Epithelial cell of esophagus (primary cell): Measurements from ENCODE around the gene PAK4.
"Not testable (repeated sequence)": the region's sequence is repeated elsewhere in the genome, so short reads cannot be mapped to it uniquely, and the experiment has no call there.

Experiments
- DNase-seq: peaks from one replicate; pipeline ENCODE4 v3.0.0; 2010; ENCODE audit warnings: low read depth
- H3K4me3 ChIP-seq: 2 replicates; pipeline ENCODE4 v1.5.1; 2011; ENCODE audit warnings: mild to moderate bottlenecking, low read length, control low read depth
- TF ChIP-seq, protein P1 (sequence below): IDR thresholded peaks from 2 replicates; pipeline ENCODE4 v1.5.1; 2011; ENCODE audit warnings: low read depth, mild to moderate bottlenecking, low read length, control low read depth, inconsistent platforms; ENCODE audit not compliant: insufficient read depth; ENCODE audit errors: missing control alignments

Gene PAK4

DNA sequence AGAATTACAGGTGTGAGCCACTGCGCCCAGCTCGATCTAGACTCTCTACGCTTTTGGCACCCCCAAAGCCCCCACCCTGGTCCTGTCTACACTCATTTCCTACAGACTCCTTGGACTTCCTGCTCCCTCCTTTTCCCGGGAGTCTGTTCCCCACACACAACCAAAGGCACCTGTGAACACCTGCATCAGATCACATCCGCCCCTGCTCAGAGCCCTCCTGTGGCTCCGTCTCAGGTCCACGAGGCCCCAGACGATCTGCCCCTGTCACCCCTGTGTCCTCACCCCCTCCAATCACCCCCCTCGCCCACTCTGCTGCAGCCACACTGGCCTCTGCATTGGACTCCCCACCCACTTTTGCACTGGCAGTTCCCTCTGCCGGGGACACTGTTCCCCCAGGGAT lies 12.4 kb upstream of the PAK4 start:
- no peak overlapping the region for H3K4me3 ChIP-seq
- TF ChIP-seq, protein P1, sequence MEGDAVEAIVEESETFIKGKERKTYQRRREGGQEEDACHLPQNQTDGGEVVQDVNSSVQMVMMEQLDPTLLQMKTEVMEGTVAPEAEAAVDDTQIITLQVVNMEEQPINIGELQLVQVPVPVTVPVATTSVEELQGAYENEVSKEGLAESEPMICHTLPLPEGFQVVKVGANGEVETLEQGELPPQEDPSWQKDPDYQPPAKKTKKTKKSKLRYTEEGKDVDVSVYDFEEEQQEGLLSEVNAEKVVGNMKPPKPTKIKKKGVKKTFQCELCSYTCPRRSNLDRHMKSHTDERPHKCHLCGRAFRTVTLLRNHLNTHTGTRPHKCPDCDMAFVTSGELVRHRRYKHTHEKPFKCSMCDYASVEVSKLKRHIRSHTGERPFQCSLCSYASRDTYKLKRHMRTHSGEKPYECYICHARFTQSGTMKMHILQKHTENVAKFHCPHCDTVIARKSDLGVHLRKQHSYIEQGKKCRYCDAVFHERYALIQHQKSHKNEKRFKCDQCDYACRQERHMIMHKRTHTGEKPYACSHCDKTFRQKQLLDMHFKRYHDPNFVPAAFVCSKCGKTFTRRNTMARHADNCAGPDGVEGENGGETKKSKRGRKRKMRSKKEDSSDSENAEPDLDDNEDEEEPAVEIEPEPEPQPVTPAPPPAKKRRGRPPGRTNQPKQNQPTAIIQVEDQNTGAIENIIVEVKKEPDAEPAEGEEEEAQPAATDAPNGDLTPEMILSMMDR = no peak
- DNase-seq = no peak

DNA sequence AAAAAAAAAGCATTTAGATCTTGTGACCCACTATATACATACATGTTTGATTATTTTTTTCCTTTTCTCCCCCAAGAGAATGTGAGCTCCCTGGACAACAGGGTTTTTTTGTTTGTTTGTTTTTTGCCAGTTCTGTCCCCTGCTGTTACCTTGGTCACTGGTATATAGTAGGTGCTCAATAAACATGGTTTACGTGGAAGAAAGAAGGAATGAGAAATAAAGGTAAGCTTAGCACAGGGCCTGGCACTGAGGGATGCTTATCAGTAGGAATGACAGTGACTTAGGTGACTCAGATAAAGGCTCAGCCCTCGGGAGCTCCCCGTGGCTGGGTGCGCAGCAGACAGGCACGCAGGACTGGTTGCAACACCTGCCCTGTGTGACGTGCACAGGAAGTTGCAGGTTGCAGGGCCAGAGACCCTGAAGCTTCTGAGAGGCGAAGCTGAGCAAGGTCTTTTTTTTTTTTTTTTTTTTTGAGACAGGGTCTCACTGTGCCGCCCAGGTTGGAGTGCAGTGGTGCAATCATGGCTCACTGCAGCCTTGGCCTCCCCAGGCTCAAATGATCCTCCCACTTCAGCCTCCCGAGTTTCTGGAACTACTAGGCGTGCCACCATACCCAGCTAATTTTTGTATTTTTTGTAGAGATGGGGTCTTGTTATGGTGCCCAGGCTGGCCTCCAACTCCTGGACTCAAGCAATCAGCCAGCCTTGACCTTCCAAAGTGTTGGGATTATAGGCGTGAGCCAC lies 10.3 kb upstream of the PAK4 start:
- no peak overlapping the region for H3K4me3 ChIP-seq
- no peak for DNase-seq
- TF ChIP-seq, protein P1 = no peak

DNA sequence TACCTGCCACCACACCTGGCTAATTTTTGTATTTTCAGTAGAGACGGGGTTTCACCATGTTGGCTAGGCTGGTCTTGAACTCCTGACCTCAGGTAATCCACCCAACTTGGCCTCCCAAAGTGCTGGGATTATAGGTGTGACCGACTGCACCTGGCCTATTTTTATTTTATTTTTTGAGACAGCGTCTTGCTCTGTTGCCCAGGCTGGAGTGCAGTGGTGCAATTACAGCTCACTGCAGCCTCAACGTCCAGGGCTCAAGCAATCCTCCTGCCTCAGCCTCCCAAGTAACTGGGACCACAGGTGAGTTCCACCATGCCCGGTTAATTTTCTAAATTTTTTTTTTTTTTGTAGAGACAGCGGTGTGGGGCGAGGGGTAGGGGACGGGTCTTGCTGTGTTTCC lies 8.6 kb upstream of the PAK4 start:
- not testable (repeated sequence) for H3K4me3 ChIP-seq, DNase-seq

DNA sequence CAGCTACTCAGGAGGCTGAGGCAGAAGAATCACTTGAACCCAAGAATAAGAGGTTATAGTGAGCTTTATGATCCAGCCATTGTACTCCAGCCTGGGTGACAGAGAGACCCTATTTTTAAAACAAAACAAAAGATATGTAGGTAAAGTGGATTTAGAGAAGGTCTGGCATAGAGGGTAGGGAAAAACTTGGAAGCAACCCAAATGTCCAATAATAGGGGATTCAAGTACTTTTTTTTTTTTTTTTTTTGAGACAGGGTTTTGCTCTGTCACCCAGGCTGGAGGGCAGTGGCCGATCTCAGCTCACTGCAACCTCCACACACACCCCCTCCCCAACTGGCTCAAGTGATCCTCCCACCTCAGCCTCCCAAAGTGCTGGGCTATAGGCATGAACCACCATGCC lies 5.8 kb upstream of the PAK4 start:
- TF ChIP-seq, protein P1 = no peak
- H3K4me3 ChIP-seq = no peak overlapping the region
- no peak for DNase-seq

DNA sequence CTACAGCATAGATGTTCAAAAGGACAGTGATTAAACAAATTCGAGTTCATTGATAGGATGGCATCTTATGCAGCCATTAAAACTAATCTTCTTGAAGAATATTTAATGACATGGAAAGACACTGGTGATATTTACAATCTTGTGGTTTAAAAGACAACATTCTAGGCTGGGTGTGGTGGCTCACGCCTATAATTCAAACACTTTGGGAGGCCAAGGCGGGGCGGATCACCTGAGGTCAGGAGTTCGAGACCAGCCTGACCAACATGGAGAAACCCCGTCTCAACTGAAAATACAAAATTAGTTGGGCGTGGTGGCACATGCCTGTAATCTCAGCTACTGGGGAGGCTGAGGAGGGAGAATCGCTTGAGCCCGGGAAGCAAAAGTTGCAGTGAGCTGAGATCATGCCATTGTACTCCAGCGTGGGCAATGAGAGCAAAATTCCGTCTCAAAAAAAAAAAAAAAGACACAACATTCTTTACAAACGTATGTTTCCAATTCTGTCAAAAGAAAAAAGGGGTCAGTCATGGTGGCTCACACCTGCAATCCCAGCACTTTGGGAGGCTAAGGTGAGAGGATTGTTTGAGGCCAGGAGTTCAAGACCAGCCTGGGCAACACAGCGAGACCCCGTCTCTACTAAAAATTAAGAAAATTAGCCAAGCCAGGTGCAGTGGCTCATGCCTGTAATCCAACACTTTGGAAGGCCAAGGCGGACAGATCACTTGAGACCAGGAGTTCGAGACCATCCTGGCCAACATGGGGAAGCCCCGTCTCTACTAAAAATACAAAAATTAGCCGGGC lies 2.5 kb upstream of the PAK4 start:
- H3K4me3 ChIP-seq = no peak overlapping the region
- TF ChIP-seq, protein P1 = no peak
- DNase-seq = no peak

DNA sequence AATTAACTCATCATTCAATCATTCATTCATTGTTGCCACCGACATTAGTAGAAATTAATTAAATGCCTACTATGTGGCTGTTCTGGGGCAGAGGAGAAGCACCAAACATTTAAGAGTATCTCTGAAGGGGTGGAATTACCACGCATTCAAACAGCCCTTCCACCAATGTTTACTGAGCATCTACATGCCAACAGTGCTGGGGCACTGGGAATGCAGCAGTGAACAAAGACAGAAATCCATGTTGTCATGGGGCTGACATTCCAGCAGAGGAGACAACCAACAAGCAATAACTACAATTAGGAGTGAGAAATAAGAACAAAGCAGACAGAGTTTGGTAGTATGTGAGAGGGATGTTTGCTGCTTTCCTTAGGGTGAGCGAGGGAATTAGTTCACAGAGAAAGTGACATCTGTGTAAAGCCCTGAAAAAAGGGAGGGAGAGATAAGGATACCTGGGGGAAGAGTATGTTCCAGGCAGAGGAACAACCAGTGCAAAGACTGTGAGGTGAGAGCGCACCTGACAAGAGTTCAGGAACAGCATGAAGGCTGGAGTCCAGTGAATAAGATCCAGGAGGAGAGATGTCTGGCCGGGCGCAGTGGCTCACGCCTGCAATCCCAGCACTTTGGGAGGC lies 1.3 kb upstream of the PAK4 start:
- TF ChIP-seq, protein P1 = no peak
- H3K4me3 ChIP-seq = no peak overlapping the region
- DNase-seq = no peak

DNA sequence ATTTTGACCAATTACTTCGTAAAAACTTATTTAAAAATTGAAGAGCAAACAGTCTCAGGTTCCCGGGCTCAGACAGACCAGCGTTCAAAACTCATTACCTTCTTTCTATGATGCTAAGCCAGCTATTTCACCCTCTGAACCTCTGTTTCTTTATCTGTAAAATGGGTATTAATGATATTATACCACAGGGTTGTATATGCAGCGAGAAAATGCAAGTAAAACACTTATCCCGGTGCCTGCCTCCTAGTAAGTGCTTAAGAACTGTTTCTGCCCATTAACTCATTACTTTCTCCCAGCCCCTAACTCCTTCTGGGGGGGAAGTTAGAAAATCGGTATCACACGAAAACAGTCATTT lies 410 bp upstream of the PAK4 start:
- TF ChIP-seq, protein P1 = no peak
- H3K4me3 ChIP-seq = peak overlapping the region; percentile 84

More for the DNA sequence above, 410 bp upstream of the PAK4 start:
- DNase-seq = no peak
